CD4-positive, alpha-beta T cell treated with Interleukin-4 for 1 hour (primary cell): ENCODE data around the gene DUS2.
"Not testable (repeated sequence)": the region's sequence is repeated elsewhere in the genome, so short reads cannot be mapped to it uniquely, and the experiment has no call there.

Experiments used
- DNase-seq, 2 donors: peaks; one replicate each; pipeline ENCODE4 v3.0.0-alpha.2; 2020 to 2022

Gene DUS2

GRCh38 chr16:68093816-68094613 lies 70.9 kb downstream of the DUS2 start:
- peak in 1 of 2 donors; percentile 56 for DNase-seq

DNA sequence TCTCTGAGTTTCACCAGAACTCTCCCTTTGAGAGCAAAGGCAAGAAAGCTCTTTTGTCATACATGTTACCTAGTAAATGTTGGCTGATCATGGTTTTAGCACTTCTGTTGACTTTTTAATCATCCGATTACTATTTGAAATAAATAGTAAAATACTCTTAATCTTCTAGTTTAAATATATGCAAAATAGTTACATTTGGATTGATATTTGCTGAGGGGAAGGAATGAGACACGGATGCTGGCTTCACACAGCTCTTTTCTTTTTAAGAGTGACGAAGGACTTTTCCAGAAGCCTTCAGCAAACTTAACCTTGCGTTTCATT lies 71.5 kb downstream of the DUS2 start:
- DNase-seq = no peak

DNA sequence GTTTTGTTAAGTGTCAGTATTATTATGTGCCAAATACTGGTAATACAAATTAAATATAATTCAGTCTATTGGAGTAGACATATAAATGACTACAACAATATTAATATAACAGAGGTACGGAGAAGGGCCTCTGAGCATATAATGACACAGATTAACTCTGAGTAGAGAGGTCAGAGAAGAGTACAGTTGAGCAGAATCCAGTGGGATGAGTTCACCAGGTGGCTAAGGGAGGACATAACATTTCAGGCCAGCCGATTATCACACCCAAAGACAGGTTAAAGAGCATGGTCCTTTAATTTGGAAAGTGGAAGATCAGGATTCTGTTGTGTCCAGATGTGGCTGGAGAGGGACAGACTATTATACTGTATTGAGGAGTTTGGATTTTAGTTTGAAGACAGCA lies 73.4 kb downstream of the DUS2 start:
- DNase-seq = no peak

GRCh38 chr16:68097088-68097487 lies 74.0 kb downstream of the DUS2 start:
- no peak for DNase-seq

DNA sequence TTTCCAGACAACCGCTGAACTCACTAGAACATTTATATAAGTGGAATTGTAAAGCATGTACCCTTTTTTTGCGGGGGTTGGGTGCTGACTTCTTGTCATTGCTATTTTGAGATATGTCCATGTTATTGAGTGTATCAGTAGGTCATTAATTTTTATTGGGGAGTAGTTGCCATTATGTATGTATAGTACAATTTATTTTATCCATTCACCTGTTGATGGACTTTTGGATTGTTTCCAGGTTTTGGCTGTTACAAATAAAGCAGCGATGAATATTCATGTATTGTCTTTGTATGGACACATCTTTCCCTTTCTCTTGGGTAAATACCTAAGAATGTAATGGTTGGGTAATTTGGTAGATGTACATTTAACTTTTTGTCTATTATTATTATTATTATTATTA lies 74.8 kb downstream of the DUS2 start:
- DNase-seq = no peak

DNA sequence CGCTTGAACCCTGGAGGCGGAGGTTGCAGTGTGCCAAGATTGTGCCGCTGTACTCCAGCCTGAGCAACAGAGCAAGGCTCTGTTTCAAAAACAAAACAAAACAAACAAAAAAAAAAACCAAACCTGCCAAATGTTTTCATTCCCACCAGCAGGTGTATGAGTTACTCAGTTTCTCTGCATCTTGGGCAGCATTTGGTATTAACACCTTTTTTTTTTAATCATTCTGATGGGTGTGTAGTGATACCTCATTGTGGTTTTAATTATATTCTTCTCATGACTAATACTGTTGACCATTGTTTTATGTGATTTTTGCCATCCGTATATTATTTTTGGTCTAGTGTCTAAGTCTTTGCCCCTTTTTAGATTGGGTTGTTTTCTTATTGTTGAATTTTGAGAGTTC lies 77.4 kb downstream of the DUS2 start:
- no peak for DNase-seq

DNA sequence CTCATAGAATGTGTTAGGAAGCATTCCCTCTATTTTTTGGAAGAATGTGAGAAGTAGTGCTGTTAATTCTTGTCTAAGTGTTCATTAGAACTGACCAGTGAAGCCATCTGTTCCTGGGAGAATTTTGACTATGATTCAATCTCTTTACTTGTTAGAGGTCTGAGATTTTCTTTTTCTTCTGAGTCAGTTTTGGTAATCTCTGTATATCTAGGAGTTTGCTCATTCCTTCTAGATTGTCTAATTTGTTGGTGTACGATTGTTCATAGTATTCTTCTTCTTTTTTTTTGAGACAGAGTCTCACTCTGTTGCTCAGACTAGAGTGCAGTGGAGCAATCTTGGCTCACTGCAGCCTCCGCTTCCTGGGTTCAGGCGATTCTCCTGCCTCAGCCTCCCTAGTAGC lies 82.5 kb downstream of the DUS2 start:
- DNase-seq = no peak

GRCh38 chr16:68107230-68107928 lies 84.3 kb downstream of the DUS2 start:
- not testable (repeated sequence) for DNase-seq

DNA sequence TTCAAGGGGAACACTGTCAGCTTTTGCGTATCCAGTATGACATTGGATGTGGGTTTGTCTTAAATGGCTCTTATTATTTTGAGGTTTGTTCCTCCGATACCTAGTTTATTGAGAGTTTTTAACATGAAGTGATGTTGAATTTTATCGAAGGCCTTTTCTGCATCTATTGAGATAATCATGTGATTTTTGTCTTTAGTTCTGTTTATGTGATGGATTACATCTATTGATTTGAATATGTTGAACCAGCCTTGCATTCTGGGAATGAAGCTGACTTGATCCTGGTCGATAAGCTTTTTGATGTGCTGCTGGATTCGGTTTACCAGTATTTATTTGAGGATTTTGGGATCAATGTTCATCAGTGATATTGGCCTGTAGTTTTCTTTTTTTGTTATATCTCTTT lies 86.1 kb downstream of the DUS2 start:
- not testable (repeated sequence) for DNase-seq

- not testable (repeated sequence) for DNase-seq
Observed at GRCh38 chr16:68110611-68111010, 87.5 kb downstream of the DUS2 start.

GRCh38 chr16:68111379-68111778 lies 88.3 kb downstream of the DUS2 start:
- no peak for DNase-seq

DNA sequence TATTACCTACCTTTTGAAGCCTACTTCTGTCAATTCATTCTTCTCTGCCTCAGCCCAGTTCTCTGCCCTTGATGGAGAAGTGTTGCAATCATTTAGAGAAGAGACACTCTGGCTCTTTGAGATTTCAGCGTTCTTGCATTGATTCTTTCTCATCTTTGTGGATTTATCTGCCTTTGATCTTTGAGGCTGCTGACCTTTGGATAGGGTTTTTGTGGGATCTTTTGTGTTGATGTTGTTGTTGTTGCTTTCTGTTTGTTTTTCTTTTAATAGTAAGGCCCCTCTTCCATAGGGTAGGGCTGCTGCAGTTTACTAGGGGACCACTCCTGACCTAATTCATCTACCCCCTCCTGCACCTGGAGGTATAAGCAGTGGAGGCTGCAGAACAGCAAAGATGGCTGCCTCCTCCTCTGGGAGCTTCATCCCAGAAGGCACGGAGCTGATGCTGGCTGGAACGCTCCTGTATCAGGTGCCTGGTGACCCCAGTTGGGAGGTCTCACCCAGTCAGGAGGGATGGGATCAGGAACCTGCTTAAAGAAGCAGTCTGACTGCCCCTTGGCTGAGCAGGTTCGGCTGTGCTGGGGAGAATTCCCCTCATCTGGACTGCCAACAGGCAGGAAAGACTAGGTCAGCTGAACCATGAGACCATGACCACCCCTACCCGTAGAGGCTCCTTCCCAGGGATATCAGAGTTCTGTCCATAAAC lies 90.1 kb downstream of the DUS2 start:
- DNase-seq = no peak

GRCh38 chr16:68113765-68114240 lies 90.7 kb downstream of the DUS2 start:
- DNase-seq = no peak

GRCh38 chr16:68114939-68115338 lies 91.9 kb downstream of the DUS2 start:
- DNase-seq = not testable (repeated sequence)

DNA sequence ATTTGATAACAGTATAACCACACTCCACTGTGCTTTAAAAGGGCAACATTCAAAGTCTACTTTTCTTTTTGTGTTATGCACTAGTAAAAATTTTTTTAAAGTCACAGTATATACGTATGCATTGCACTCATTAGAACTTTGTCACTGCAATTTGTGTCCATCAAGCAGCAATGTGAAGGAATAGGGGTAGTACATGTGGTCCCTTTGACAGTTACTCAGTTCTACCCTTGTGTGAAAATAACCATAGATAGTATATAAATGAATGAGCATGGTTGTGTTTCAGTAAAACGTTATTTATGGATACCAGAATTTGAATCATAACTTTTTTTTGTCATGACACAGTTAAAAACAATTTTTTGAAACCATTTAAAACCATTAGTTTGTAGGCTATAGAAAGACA lies 92.8 kb downstream of the DUS2 start:
- no peak for DNase-seq

- DNase-seq = peak in 1 of 2 donors; percentile 55
Observed at GRCh38 chr16:68116256-68116867, 93.3 kb downstream of the DUS2 start.

GRCh38 chr16:68117884-68118283 lies 94.8 kb downstream of the DUS2 start:
- no peak for DNase-seq

- peak in 1 of 2 donors; percentile 23 for DNase-seq
Observed at GRCh38 chr16:68118954-68119353, 95.9 kb downstream of the DUS2 start.

GRCh38 chr16:68120496-68120895 lies 97.4 kb downstream of the DUS2 start:
- not testable (repeated sequence) for DNase-seq

DNA sequence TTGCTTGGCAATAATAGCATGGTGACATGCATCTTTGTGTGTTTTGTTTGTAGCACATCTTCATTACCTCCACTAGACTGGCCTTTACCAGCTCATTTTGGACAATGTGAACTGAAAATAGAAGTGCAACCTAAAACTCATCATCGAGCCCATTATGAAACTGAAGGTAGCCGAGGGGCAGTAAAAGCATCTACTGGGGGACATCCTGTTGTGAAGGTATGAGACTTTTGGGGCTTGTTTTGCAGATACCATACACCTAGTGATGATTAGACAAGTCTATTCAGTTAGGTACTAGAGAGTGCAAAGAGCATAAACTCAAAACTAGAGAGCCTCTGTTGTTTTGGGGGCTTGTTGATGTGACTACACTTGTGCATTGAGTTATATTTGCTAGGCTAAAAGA lies 103.3 kb downstream of the DUS2 start:
- no peak for DNase-seq

- DNase-seq = no peak
Observed at GRCh38 chr16:68128577-68129305, 105.7 kb downstream of the DUS2 start.
